Skeletal muscle tissue (tissue), 4 donors: ENCODE results near the gene RAMP1. TPM values are rescaled to one million over a fixed set of nuclear protein-coding genes. Genes with fewer than 3 reads are reported as not detected.

Experiments
- H3K27ac ChIP-seq: one replicate; pipeline ENCODE4 v1.7.0; 2013; ENCODE audit warnings: mild to moderate bottlenecking, low read depth, low read length, inconsistent platforms
- H3K27me3 ChIP-seq, 3 donors: one replicate each; pipeline ENCODE4 v1.7.0; 2013; ENCODE audit warnings: low read length in 3 of 3; ENCODE audit not compliant: control insufficient read depth in 3 of 3, insufficient read depth in 3 of 3
- H3K36me3 ChIP-seq, 3 donors: one replicate each; pipeline ENCODE4 v1.7.0; 2013; ENCODE audit warnings: low read length in 3 of 3; ENCODE audit not compliant: control insufficient read depth in 3 of 3, insufficient read depth in 3 of 3
- H3K4me1 ChIP-seq, 3 donors: one replicate each; pipeline ENCODE4 v1.7.0; 2013; ENCODE audit warnings: low read length in 3 of 3, mild to moderate bottlenecking in 3 of 3; ENCODE audit not compliant: control insufficient read depth in 3 of 3, insufficient read depth in 3 of 3
- H3K4me3 ChIP-seq, 3 donors: one replicate each; pipeline ENCODE4 v1.7.0; 2013; ENCODE audit warnings: low read length in 3 of 3
- H3K9ac ChIP-seq, 3 donors: one replicate each; pipeline ENCODE4 v1.7.0; 2013; ENCODE audit warnings: low read length in 3 of 3, mild to moderate bottlenecking in 3 of 3, moderate library complexity in 2 of 3, low read depth in 1 of 3
- H3K9me3 ChIP-seq, 3 donors: one replicate each; pipeline ENCODE4 v1.7.0; 2013; ENCODE audit warnings: low read length in 3 of 3; ENCODE audit not compliant: control insufficient read depth in 3 of 3
- total RNA-seq: library from RNA; depleted of rRNA; stranded (reverse); fragments of >200 nt; gene quantifications from one replicate; pipeline ENCODE4 v1.2.3, GENCODE V29; 2014
- donor health status: Osteomylitis.

The RAMP1 gene
- total RNA-seq, 1 donor from 2014 or later, result 31.8 TPM

DNA sequence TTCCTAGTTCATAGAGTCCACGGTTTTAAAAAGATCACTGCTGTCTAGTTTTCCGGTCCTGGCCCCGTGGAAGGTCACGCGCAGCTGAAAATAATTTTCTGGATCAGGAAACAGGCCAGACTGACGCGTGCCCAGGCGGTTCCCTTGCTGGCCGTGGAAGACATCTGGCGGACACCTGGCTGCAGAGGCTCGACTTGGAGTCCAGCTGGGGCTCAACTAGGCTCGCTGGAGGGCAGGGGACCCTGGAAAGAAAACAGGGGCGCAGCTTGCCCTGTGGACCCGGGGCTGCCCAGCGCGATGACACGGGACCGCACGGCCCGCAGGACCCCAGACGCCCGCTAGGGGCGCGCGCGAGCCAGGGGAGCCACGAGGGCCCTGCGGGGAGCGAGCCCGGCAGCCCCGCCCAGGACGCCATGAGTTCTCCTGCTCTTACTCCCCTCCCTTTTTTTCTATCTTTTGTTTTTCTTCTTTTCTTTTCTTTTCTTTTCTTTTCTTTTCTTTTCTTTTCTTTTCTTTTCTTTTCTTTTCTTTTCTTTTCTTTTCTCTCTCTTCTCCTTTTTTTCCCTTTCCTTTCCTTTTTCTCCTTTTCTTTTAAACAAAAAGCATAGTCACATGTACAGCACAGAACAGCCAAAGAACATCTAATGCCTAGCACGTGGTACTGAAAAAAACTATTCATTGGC, 64.2 kb downstream of the RAMP1 start:
- peak overlapping the region; percentile 72 for H3K27ac ChIP-seq
- peaks cover 7 to 13% (median 10%) of the 10 kb centered on the region in 3 donors for H3K4me1 ChIP-seq
- H3K9me3 ChIP-seq, result no peaks in the 10 kb centered on the region
- H3K9ac ChIP-seq, result peak overlapping the region; percentile 43 to 75 (median 67)
- H3K27me3 ChIP-seq, result no peaks in the 10 kb centered on the region
- H3K36me3 ChIP-seq, result no peaks in the 10 kb centered on the region
- H3K4me3 ChIP-seq, result peak overlapping the region; percentile 43 to 66 (median 63)

DNA sequence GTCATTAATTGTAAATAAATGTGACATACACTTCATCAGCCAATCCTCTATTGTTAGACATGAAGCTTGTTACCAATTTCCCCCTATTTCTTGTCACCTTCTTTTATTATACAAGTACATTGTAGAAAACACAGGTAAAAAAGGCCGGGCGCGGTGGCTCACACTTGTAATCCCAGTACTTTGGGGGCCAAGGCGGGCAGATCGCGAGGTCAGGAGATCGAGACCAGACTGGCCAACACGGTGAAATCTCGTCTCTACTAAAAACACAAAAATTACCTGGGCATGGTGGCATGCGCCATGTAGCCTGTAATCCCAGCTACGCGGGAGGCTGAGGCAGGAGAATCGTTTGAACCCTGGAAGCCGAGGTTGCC, 64.7 kb downstream of the RAMP1 start:
- Histone ChIP-seq H3K36me3 (no peaks in the 10 kb centered on the region), H3K4me3 (no peak overlapping the region), H3K4me1 (peaks cover 7 to 13% (median 10%) of the 10 kb centered on the region in 3 donors), H3K9me3 (no peaks in the 10 kb centered on the region), H3K27me3 (no peaks in the 10 kb centered on the region), H3K9ac (no peak overlapping the region), H3K27ac (no peak overlapping the region)

DNA sequence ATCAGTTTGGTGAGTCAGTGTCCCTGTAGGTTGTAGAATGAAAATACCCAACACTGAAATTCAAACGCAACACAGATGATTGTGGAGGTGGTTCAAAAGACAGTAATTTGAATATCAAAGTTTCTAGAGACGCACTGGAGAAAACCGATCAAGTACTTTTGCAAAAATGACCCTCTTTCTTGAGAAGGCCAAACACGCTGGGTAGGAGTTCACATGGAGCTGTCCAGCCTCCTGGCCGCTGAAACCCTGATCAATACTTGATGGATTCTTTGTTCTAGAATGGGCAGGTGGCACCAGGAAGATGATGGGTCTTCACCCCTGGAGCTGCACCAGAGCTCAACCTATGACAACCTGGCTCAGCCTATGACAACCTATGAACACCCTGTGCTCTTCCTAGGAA, 67.7 kb downstream of the RAMP1 start:
- Histone ChIP-seq H3K9me3 (no peaks in the 10 kb centered on the region), H3K9ac (no peak overlapping the region), H3K4me1 (peaks cover 10 to 13% (median 12%) of the 10 kb centered on the region in 3 donors), H3K4me3 (no peak overlapping the region), H3K27me3 (no peaks in the 10 kb centered on the region), H3K27ac (no peak overlapping the region), H3K36me3 (no peaks in the 10 kb centered on the region)

DNA sequence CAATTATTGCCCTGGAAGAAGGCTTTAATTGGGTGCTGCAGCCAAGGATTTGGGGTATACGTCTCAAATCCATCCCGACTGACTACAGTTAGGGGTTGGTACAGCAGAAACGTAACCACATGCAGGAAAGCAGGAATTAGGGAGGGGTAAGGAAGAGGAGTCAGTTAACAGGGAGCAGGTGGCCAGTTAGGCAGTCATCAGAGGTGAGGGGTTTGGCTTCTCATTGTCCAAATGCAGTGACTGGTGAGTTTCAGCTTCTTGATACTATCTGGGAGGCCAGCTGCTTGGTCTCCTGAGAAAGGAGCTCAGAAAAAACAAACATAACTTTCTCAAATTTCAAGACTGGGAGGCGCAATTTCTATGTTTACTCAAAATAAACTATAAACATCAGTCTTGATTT, 68.6 kb downstream of the RAMP1 start:
- H3K4me1 ChIP-seq, result peaks cover 6 to 9% (median 8%) of the 10 kb centered on the region in 3 donors
- no peaks in the 10 kb centered on the region for H3K9me3 ChIP-seq
- H3K27ac ChIP-seq, result no peak overlapping the region
- no peak overlapping the region for H3K4me3 ChIP-seq
- no peak overlapping the region for H3K9ac ChIP-seq
- no peaks in the 10 kb centered on the region for H3K36me3 ChIP-seq
- H3K27me3 ChIP-seq, result no peaks in the 10 kb centered on the region

DNA sequence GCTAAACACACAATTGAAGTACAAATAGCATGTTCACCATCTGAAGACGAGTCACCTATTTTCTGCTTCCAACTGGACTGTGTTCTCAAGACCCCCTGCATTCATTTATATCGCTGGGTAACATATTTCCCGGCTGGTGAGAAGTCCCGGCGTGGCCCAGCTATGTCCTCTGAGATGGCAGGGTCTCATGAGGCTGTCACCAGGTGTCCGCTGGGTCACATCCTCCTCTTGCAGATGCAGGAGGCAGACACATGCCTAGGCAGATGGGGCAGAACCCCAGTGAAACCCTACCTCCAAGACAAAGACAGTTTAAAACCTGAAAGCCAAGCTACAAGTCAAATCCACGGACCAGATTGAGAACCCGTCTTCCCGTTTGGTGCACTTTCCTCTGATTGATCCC, 70.6 kb downstream of the RAMP1 start:
- no peak overlapping the region for H3K27ac ChIP-seq

DNA sequence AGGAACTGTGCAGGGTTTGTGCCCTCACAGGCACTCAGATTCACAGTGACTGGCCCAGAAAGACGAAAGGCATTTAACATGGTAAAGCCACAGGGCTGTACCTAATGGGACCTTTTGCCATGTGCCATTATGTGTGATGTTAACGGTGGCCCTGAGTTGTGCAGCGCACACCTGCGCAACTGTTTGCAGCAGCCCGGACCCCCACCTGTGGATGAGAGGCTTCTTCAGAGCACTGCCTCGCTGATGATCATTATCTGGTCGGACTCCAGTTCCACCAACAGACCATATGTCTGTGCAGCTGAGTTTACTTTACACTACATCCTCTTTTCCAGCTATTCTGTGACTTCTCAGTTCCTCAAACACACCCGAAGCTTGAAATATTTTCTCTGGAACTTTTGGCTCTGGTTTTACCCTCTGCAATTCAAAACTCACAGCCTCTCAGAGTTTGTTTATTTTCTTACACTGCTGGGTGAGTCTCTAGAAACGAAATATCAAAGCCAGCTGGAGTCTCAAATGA, 71.8 kb downstream of the RAMP1 start:
- no peak overlapping the region for H3K9ac ChIP-seq
- H3K36me3 ChIP-seq, result no peaks in the 10 kb centered on the region
- H3K27ac ChIP-seq, result peak overlapping the region; percentile 44

More for the DNA sequence above, 70.6 kb downstream of the RAMP1 start:
- Histone ChIP-seq H3K9me3 (no peaks in the 10 kb centered on the region), H3K4me3 (no peak overlapping the region), H3K4me1 (peaks cover 0 to 3% (median 2%) of the 10 kb centered on the region in 3 donors), H3K36me3 (no peaks in the 10 kb centered on the region), H3K9ac (no peak overlapping the region), H3K27me3 (no peaks in the 10 kb centered on the region)

DNA sequence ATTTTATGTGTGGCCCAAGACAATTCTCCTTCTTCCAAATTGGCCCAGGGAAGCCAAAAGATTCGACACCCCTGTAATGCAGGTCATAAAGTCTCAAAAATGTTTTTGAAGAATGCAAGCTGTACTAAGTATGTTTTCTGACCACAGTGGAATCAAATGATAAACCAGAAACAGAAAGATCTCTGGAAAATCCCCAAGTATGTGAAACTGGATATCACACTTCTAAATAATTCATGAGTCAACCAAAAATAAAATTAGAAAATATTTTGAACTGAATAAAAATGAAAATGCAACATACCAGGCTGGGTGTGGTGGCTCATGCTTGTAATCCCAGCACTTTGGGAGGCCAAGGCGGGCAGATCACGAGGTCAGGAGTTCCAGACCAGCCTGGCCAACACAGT, 73.3 kb downstream of the RAMP1 start:
- peaks cover 0 to 3% (median 2%) of the 10 kb centered on the region in 3 donors for H3K4me1 ChIP-seq
- no peak overlapping the region for H3K4me3 ChIP-seq
- H3K27ac ChIP-seq, result no peak overlapping the region
- H3K36me3 ChIP-seq, result no peaks in the 10 kb centered on the region
- H3K9ac ChIP-seq, result no peak overlapping the region
- H3K27me3 ChIP-seq, result no peaks in the 10 kb centered on the region
- no peaks in the 10 kb centered on the region for H3K9me3 ChIP-seq

More for the DNA sequence above, 71.8 kb downstream of the RAMP1 start:
- no peaks in the 10 kb centered on the region for H3K9me3 ChIP-seq
- no peak overlapping the region for H3K4me3 ChIP-seq
- peaks cover 0 to 3% (median 2%) of the 10 kb centered on the region in 3 donors for H3K4me1 ChIP-seq
- no peaks in the 10 kb centered on the region for H3K27me3 ChIP-seq

DNA sequence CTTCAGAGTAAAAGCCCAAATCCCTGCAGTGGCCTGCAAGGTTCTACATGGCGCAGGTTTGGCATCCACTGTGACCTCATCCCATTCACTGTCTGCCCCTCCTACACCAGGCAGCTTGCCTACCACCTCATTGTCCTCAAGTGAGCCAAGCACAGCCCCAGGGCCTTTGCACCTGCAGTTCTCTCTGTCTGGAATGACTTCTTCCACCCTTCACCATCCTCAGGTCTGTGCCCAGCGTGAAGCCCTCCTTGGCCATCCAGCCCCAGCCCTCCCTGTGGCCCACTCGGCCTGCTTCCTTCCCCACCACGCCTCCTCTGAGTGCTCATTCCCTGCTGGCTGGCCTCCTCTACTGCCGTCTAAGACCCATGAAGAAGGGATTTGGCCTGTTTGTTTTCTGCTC, 74.8 kb downstream of the RAMP1 start:
- H3K9me3 ChIP-seq, result no peaks in the 10 kb centered on the region
- H3K4me1 ChIP-seq, result peaks cover 0 to 3% (median 2%) of the 10 kb centered on the region in 3 donors
- H3K9ac ChIP-seq, result no peak overlapping the region
- no peak overlapping the region for H3K27ac ChIP-seq
- H3K4me3 ChIP-seq, result no peak overlapping the region
- no peaks in the 10 kb centered on the region for H3K36me3 ChIP-seq
- H3K27me3 ChIP-seq, result no peaks in the 10 kb centered on the region

DNA sequence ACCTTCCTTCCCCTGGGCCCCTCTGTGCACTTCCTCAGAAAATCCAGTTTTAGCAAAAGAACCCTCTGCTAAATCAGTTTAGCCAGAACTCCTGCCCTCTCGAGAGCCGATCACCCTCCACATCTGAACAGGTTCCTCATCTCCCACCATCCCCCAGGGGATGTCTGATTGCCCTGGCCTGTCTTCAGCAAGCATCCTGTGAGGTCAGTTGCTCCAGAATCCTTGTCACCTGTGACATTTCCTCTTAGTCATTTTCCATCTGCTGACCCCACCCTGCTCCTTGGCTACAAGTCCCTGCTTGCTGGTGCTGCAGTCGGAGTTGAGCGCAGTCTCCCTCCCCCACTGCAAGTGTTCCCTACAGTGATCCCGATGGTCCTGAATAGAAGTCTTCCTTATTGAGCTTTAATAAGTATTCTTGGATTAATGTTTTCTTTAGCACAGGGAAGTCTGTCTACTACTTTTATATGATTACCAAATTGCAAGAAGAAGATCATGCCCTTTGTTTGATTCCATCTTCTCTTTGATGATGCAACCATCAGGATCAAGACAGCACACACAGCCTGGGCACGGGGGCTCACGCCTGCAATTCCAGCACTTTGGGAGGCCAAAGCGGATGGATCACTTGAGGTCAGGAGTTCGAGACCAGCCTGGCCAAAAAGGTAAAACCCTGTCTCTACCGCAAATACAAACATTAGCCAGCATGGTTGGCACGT, 76.5 kb downstream of the RAMP1 start:
- no peak overlapping the region for H3K27ac ChIP-seq
- no peaks in the 10 kb centered on the region for H3K36me3 ChIP-seq
- no peaks in the 10 kb centered on the region for H3K9me3 ChIP-seq
- no peak overlapping the region for H3K9ac ChIP-seq
- H3K4me1 ChIP-seq, result peaks cover 0 to 3% (median 2%) of the 10 kb centered on the region in 3 donors
- H3K27me3 ChIP-seq, result no peaks in the 10 kb centered on the region
- no peak overlapping the region for H3K4me3 ChIP-seq

DNA sequence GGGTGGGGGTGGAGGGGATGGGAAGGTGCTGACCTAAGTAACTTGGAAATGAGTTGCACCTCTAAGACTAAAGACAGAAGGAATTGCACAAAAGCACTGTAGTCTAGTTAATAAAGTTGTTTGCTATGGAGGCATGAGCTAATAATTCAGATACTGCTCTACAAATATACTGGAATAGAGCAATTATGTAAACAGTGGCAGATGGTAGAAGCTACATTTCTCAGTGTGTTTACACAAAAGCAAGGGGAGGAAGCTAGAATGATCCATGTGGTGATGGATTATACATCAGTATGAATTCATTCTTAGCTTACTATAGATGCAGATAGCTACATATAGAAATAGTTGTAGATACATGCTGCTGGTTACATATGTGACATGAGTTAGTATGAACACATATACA, 79.8 kb downstream of the RAMP1 start:
- Histone ChIP-seq H3K36me3 (no peaks in the 10 kb centered on the region), H3K4me3 (no peak overlapping the region), H3K9ac (no peak overlapping the region), H3K4me1 (peaks cover 0 to 2% (median 0%) of the 10 kb centered on the region in 3 donors), H3K27ac (no peak overlapping the region), H3K9me3 (peaks cover 2 to 4% (median 3%) of the 10 kb centered on the region in 3 donors), H3K27me3 (no peaks in the 10 kb centered on the region)
